ENCODE results near the gene EIF2AK3.

DNA sequence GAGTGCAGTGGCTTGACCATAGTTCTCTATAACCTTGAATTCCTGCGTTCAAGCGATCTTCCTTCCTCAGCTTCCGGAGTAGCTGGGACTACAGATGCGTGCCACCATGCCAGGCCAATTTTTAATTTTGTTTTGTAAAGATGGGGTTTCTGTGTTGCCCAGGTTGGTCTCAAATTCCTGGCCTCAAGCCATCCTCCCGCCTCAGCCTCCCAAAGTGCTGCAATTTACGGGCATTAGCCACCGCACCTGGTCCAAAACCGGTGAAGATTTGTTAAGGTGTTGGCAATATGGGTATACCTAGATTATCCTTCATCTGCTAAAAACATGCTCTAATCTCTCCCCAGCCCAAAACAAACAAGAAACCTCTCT, 1.3 kb upstream of the EIF2AK3 start:
- TF ChIP-seq, protein P1, sequence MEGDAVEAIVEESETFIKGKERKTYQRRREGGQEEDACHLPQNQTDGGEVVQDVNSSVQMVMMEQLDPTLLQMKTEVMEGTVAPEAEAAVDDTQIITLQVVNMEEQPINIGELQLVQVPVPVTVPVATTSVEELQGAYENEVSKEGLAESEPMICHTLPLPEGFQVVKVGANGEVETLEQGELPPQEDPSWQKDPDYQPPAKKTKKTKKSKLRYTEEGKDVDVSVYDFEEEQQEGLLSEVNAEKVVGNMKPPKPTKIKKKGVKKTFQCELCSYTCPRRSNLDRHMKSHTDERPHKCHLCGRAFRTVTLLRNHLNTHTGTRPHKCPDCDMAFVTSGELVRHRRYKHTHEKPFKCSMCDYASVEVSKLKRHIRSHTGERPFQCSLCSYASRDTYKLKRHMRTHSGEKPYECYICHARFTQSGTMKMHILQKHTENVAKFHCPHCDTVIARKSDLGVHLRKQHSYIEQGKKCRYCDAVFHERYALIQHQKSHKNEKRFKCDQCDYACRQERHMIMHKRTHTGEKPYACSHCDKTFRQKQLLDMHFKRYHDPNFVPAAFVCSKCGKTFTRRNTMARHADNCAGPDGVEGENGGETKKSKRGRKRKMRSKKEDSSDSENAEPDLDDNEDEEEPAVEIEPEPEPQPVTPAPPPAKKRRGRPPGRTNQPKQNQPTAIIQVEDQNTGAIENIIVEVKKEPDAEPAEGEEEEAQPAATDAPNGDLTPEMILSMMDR (IDR thresholded peaks at IDR 0.05; ENCODE audit: poor library complexity), result no peak
- no peak for TF ChIP-seq EZH2 (IDR thresholded peaks at IDR 0.05; ENCODE audit: borderline replicate concordance)
